ENCODE measurements around the gene MMP11.

MMP11 gene

DNA sequence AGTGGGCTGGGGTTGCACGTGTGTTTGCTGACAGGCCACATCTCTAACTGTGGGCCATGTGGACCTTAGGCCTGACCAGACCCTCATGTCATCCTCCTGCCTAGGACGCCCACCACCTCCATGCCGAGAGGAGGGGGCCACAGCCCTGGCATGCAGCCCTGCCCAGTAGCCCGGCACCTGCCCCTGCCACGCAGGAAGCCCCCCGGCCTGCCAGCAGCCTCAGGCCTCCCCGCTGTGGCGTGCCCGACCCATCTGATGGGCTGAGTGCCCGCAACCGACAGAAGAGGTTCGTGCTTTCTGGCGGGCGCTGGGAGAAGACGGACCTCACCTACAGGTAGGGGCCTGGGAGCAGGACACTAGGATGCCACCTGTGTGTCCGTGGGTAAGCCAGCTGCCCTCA lies 6.4 kb downstream of the MMP11 start:
- Histone ChIP-seq H2AFZ (ENCODE audit: low read depth, low read length) (no peak overlapping the region), H3K9me3 (ENCODE audit: insufficient read depth, low read length) (no peaks in the 10 kb centered on the region), H3K9ac (ENCODE audit: low read length) (no peak overlapping the region), H3K4me3 (ENCODE audit: low read length) (no peak overlapping the region), H3K79me2 (ENCODE audit: low read length) (no peaks in the 10 kb centered on the region), H3K4me1 (ENCODE audit: low read length) (no peaks in the 10 kb centered on the region), H4K20me1 (ENCODE audit: insufficient read depth, low read length) (no peaks in the 10 kb centered on the region), H3K27ac (ENCODE audit: low read length) (no peak overlapping the region), H3K4me2 (ENCODE audit: low read length) (no peak overlapping the region), H3K36me3 (replicated peaks; ENCODE audit: low read depth, low read length) (no peaks in the 10 kb centered on the region), H3K27me3 (ENCODE audit: low read depth, low read length) (no peaks in the 10 kb centered on the region)
- TF ChIP-seq EZH2phosphoT487 (IDR thresholded peaks at IDR 0.05; ENCODE audit: low read depth) = no peak
- TF ChIP-seq, protein P1, sequence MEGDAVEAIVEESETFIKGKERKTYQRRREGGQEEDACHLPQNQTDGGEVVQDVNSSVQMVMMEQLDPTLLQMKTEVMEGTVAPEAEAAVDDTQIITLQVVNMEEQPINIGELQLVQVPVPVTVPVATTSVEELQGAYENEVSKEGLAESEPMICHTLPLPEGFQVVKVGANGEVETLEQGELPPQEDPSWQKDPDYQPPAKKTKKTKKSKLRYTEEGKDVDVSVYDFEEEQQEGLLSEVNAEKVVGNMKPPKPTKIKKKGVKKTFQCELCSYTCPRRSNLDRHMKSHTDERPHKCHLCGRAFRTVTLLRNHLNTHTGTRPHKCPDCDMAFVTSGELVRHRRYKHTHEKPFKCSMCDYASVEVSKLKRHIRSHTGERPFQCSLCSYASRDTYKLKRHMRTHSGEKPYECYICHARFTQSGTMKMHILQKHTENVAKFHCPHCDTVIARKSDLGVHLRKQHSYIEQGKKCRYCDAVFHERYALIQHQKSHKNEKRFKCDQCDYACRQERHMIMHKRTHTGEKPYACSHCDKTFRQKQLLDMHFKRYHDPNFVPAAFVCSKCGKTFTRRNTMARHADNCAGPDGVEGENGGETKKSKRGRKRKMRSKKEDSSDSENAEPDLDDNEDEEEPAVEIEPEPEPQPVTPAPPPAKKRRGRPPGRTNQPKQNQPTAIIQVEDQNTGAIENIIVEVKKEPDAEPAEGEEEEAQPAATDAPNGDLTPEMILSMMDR (IDR thresholded peaks at IDR 0.05; ENCODE audit: low read depth, low read length) = no peak

DNA sequence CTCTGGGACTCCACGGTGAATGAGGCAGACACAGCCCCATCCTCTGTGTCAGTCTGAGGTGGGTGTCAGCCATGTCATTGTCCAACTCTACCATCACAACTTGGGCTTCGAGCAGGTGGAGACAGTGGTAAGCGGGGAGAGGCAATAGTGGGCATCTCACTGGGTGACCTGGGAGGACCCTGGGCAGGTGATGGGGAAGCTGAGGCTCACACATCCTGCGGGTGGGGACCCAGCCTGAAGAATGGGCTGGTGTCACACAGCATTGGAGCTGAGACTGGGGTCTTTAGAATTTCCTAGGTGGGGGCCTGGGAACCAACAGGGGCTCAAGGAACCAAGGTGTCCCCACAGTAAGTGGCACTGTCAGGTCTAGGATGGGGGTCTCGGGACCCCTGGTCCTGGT lies 7.1 kb downstream of the MMP11 start:
- Histone ChIP-seq H3K36me3 (replicated peaks; ENCODE audit: low read depth, low read length) (no peaks in the 10 kb centered on the region), H3K4me3 (ENCODE audit: low read length) (no peak overlapping the region), H3K4me1 (ENCODE audit: low read length) (no peaks in the 10 kb centered on the region), H3K27me3 (ENCODE audit: low read depth, low read length) (no peaks in the 10 kb centered on the region), H3K4me2 (ENCODE audit: low read length) (no peak overlapping the region), H4K20me1 (ENCODE audit: insufficient read depth, low read length) (no peaks in the 10 kb centered on the region), H3K27ac (ENCODE audit: low read length) (no peak overlapping the region), H3K9ac (ENCODE audit: low read length) (no peak overlapping the region), H3K9me3 (ENCODE audit: insufficient read depth, low read length) (no peaks in the 10 kb centered on the region), H3K79me2 (ENCODE audit: low read length) (no peaks in the 10 kb centered on the region), H2AFZ (ENCODE audit: low read depth, low read length) (no peak overlapping the region)
- no peak for TF ChIP-seq EZH2phosphoT487 (IDR thresholded peaks at IDR 0.05; ENCODE audit: low read depth)
- TF ChIP-seq, protein P1 (IDR thresholded peaks at IDR 0.05; ENCODE audit: low read depth, low read length) = no peak

DNA sequence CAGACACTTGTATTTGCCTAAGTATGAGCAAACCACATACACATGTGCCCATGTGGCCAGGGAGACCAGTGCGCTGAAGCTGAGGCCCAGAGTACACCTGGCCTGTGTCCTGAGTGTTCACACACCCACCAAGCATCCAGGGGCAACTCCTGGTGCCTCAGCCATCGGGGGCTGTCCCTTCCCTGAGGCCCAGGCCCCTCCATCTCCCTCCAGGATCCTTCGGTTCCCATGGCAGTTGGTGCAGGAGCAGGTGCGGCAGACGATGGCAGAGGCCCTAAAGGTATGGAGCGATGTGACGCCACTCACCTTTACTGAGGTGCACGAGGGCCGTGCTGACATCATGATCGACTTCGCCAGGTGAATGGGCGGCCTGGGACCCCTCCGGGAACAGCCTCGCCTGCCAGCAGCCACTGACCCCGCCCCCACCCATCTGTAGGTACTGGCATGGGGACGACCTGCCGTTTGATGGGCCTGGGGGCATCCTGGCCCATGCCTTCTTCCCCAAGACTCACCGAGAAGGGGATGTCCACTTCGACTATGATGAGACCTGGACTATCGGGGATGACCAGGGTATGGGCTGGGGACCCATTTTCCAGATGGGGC lies 7.6 kb downstream of the MMP11 start:
- TF ChIP-seq EZH2phosphoT487 (IDR thresholded peaks at IDR 0.05; ENCODE audit: low read depth) = no peak
- TF ChIP-seq, protein P1 (IDR thresholded peaks at IDR 0.05; ENCODE audit: low read depth, low read length) = no peak
- no peaks in the 10 kb centered on the region for H3K9me3 ChIP-seq (ENCODE audit: insufficient read depth, low read length)
- no peak overlapping the region for H3K4me3 ChIP-seq (ENCODE audit: low read length)
- H2AFZ ChIP-seq (ENCODE audit: low read depth, low read length) = no peak overlapping the region
- H4K20me1 ChIP-seq (ENCODE audit: insufficient read depth, low read length) = no peaks in the 10 kb centered on the region
- no peak overlapping the region for H3K4me2 ChIP-seq (ENCODE audit: low read length)
- no peaks in the 10 kb centered on the region for H3K4me1 ChIP-seq (ENCODE audit: low read length)
- H3K36me3 ChIP-seq (replicated peaks; ENCODE audit: low read depth, low read length) = no peaks in the 10 kb centered on the region
- no peaks in the 10 kb centered on the region for H3K27me3 ChIP-seq (ENCODE audit: low read depth, low read length)
- no peak overlapping the region for H3K9ac ChIP-seq (ENCODE audit: low read length)
- H3K27ac ChIP-seq (ENCODE audit: low read length) = no peak overlapping the region
- H3K79me2 ChIP-seq (ENCODE audit: low read length) = no peaks in the 10 kb centered on the region

DNA sequence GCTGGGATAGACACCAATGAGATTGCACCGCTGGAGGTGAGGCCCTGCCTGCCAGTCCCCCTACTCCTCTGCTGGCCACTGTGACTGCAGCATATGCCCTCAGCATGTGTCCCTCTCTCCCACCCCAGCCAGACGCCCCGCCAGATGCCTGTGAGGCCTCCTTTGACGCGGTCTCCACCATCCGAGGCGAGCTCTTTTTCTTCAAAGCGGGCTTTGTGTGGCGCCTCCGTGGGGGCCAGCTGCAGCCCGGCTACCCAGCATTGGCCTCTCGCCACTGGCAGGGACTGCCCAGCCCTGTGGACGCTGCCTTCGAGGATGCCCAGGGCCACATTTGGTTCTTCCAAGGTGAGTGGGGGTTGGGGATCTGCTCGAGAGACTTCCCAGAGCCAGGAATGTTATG lies 8.4 kb downstream of the MMP11 start:
- Histone ChIP-seq H4K20me1 (ENCODE audit: insufficient read depth, low read length) (no peaks in the 10 kb centered on the region), H3K27me3 (ENCODE audit: low read depth, low read length) (no peaks in the 10 kb centered on the region), H3K9me3 (ENCODE audit: insufficient read depth, low read length) (no peaks in the 10 kb centered on the region), H3K36me3 (replicated peaks; ENCODE audit: low read depth, low read length) (no peaks in the 10 kb centered on the region), H3K27ac (ENCODE audit: low read length) (no peak overlapping the region), H3K4me3 (ENCODE audit: low read length) (no peak overlapping the region), H3K79me2 (ENCODE audit: low read length) (no peaks in the 10 kb centered on the region), H2AFZ (ENCODE audit: low read depth, low read length) (no peak overlapping the region), H3K4me1 (ENCODE audit: low read length) (peaks cover under 1% of the 10 kb centered on the region), H3K4me2 (ENCODE audit: low read length) (no peak overlapping the region), H3K9ac (ENCODE audit: low read length) (no peak overlapping the region)
- TF ChIP-seq, protein P1 (IDR thresholded peaks at IDR 0.05; ENCODE audit: low read depth, low read length) = no peak
